ENCODE data around the gene MET. TPM values are rescaled to one million over a fixed set of nuclear protein-coding genes. Genes with fewer than 3 reads are reported as not detected.
"Not testable (repeated sequence)": the region's sequence is repeated elsewhere in the genome, so short reads cannot be mapped to it uniquely, and the experiment has no call there.

Gene MET
- polyA plus RNA-seq, 3 donors = 38.6 to 53.2 (median 48.6) TPM

DNA sequence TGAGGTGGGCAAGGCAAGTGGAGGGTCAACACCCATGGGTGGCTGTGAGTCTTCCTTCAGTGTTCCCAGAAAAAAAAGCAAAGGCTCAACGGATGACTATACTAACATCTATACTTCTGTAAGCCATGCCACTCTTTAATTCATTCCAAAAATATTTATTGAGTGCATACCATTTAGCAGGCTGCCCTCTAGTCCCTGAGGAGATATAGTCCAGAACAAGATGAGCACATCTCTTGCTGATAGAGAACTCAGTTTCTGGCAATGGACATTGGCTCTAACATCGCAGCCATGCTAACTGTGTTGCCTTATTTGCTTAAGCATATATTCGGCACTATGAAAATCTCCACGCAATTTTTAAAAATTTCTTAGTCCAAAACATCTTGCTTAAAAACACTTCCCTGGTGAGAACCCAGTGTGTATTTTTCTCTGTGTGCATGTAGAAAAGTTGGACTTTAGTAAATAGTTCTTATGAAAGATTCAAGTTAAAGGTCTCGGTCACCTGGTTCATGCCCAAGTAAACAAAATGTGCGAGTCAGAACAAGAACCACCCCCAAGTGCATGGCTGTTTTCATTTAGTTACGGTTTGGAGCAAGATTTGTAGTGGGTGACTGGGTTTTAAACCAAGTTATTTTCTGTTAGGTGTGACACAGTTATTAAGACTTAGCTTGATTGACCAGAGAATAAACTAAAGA is 69.8 kb downstream of the MET start:
- DNase-seq = no peak

DNA sequence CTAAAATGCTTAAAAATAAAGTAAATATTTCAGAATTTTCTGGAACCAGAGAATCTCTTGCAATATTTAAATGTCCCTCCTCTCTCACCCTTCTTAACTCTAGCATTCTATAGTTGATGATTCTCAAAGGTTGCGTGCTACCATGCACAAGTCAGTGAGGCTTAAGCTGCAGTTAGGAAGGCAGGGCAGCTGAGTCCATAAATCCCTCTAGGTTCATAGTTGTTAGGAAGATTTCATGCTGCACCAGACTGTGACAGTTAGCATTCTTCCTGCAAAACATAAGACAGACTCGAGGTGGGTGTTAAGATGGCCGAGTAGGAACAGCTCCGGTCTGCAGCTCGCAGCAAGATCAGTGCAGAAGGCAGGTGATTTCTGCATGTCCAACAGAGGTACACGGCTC is 70.6 kb downstream of the MET start:
- DNase-seq = no peak

DNA sequence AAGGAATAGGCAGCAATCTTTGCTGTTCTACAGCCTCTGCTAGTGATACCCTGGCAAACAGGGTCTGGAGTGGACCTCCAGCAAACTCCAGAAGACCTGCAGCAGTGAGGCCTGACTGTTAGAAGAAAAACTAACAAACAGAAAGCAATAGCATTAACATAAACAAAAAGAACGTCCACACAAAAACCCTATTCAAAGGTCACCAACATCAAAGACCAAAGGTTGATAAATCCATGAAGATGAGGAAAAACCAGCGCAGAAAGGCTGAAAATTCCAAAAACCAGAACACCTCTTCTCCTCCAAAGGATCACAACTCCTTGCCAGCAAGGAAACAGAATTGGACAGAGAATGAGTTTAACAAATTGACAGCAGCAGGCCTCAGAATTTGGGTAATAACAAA is 71.8 kb downstream of the MET start:
- DNase-seq = not testable (repeated sequence)

DNA sequence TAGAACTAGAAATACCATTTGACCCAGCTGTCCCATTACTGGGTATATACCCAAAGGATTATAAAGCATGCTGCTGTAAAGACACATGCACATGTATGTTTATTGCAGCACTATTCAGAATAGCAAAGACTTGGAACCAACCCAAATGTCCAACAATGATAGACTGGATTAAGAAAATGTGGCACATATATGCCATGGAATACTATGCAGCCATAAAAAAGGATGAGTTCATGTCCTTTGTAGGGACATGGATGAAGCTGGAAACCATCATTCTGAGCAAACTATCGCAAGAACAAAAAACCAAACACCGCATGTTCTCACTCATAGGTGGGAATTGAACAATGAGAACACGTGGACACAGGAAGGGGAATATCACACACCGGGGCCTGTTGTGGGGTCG is 74.4 kb downstream of the MET start:
- DNase-seq = not testable (repeated sequence)

DNA sequence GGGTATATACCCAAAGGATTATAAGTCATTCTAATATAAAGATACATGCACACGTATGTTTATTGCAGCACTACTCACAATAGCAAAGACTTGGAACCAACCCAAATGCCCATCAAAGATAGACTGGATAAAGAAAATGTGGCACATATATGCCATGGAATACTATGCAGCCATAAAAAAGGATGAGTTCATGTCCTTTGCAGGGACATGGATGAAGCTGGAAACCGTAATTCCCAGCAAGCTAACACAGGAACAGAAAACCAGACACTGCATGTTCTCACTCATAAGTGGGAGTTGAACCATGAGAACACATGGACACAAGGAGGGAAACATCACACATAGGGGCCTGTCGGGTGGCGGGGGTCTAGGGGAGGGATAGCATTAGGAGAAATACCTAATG is 79.1 kb downstream of the MET start:
- DNase-seq = not testable (repeated sequence)

DNA sequence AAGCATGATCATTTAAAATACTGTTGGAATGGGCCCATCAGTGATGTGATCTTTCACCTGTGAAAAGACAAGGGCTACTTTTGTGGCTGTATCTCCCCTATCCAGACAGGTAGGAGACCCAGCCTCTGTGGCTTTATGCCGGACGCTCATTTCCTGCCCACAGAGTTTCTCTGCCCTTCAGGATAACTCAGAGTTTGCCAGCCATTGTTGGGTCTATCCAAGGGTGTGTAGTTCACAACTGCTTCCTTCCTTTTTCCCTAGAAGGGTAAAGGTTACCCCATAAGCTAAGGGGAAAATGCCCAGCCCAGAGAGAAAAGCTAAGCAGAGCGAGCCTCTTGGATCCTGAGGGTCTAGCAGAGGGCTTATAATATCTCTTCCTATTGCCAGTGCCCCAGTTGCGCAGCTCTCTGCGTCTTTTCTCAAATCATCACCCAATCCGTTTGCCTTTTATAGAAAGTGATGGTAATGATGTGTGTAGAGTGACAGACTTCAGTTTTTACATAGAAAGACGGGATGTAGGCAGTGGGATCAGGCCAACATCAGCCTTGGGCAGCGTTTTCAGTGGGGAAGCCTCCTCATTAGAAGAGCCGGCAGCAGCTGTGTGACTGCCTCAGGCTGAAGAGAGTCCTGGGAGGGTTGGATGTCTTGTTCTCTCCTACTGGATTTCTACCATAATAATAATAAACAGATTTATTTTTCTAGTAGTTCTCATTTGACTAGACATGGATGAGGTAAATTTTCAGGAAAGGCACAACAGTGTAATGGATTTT is 80.5 kb downstream of the MET start:
- no peak for DNase-seq

DNA sequence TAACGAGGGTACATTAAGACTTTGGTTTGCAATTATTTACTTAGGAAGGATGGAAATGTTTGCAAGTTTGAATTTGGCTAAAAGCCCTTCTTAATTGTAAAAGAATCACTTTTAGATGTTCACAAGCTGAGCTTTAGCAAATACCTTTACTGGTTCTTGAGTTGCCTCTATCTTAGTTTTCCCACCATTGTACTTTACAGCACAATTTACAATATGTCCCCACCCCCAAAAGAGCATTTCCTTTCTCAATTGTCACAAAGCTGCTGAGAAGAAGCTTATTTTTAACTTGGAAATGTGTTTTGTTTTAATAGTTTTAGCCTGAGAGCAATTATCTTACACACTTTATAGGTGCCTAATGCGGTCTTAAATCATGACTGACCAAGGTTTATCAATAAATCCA is 81.1 kb downstream of the MET start:
- no peak for DNase-seq

DNA sequence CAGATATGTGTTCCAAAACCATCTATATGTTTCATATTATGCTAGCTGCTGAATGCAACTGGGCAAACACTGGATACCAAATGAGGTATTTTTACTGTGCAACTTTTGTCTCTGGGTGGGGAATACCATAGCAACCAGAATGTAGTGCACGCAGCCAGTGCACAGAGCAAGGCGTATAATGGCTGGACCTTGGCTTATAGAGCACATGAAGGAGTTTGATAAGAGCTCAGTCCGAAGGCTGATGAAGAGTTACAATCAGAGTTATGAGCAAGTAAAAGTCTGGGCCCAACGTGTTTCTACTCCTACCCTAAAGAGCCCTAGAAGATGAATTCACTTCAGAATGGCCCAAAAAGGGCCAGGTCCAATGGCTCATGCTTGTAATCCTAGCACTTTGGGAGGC is 82.2 kb downstream of the MET start:
- no peak for DNase-seq

DNA sequence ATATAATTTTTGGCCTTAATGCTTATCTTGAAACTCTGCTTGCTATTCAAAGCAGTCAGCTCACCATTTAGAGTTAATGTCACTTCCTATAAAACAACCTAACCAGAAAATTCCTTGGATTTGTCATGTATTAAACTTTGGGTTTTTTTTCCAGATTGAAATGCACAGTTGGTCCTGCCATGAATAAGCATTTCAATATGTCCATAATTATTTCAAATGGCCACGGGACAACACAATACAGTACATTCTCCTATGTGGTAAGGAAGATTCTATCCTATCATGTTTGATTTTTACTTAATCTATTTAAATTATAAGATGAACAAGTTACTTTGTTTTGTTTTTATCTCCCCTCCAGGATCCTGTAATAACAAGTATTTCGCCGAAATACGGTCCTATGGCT is 85.3 kb downstream of the MET start:
- DNase-seq = no peak

DNA sequence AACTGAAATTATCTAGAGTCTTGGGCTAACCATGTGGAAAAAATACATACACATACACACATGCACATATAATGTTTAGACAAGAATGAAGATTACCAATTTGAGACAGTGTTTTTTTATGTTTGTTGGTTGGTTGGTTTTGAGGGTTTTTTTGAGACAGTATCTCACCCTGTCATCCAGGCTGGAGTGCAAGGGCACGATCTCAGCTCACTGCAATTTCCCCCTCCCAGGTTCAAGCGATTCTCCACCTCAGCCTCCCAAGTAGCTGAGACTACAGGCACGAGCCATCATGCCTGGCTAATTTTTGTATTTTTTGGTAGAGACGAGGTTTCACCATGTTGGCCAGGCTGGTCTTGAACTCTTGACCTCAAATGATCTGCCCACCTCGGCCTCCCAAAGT is 87.6 kb downstream of the MET start:
- DNase-seq = not testable (repeated sequence)

DNA sequence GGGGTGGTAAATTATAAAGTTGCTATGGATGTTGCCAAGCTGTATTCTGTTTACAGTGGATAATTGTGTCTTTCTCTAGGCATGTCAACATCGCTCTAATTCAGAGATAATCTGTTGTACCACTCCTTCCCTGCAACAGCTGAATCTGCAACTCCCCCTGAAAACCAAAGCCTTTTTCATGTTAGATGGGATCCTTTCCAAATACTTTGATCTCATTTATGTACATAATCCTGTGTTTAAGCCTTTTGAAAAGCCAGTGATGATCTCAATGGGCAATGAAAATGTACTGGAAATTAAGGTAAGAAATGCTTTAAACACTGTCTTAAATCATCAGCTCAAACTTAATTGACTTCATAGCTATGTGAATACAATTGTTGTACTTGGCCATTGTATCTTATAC is 91.0 kb downstream of the MET start:
- DNase-seq = no peak

DNA sequence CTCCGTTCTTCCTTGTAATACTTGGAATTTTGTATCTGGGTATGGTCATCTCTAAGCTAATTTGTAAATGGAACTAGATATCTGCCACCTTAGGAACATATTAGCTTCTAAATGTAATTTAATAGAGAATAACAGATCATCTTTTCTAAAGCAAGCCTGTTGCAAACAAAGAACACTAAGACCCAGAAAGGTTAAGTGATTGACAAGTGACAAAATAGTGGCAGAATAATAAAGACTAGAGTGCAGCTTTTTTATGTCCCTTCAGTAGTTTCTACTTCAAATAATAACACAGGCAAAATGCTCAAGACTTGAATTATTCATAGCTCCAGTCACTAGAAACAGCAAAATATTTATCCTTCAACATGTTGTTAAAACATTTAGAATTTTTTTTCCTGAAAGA is 91.7 kb downstream of the MET start:
- no peak for DNase-seq

DNA sequence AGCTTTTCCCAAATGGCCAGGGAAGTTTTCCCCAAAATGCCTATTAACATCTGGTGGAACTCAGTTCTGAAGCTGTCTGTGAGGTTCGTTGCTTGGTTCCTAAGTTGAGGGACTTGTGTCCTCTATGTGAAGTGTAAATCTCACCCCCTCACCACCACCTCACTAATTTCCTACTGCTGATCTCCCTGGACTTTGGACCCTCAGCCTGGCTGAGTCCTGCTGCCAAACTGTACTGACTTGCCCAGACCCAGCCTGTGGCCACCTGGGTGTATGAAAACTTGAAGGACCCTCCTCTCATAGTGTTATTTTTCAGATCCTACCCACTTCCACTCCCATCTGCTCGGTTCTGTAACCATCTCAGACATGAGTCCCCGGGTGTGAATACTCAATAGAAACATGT is 94.9 kb downstream of the MET start:
- DNase-seq = no peak

DNA sequence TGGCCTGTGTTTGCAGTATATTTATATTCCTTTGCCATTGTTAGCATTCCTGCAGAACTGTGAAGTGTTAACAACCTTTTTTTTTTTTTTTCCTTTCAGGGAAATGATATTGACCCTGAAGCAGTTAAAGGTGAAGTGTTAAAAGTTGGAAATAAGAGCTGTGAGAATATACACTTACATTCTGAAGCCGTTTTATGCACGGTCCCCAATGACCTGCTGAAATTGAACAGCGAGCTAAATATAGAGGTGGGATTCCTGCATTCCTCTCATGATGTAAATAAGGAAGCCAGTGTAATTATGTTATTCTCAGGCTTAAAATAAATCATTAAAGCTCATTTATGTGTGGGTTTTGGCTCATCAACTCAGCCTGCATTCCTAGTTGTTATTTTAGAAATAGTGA is 97.5 kb downstream of the MET start:
- no peak for DNase-seq

DNA sequence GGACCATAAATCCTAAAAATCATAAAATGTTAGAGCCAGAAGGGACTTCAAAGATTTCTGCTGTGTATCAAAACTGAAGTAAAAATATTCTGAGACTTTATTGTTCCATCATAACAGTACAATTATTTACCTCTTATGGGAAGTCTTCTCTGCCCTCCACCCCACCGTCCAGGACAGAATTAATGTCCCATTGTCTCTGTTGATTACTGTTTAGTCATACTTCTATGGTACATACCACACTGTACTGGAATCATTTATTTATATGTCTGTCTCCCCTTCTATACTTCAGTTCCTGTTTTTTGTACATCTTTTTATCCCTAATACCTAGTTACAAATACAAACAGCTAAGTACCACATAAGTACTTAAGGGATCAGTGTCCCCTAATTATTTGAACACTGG is 98.9 kb downstream of the MET start:
- no peak for DNase-seq

DNA sequence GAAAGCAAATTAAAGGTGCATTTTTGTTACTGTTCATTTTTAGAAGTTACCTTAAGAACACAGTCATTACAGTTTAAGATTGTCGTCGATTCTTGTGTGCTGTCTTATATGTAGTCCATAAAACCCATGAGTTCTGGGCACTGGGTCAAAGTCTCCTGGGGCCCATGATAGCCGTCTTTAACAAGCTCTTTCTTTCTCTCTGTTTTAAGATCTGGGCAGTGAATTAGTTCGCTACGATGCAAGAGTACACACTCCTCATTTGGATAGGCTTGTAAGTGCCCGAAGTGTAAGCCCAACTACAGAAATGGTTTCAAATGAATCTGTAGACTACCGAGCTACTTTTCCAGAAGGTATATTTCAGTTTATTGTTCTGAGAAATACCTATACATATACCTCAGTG is 99.6 kb downstream of the MET start:
- no peak for DNase-seq

DNA sequence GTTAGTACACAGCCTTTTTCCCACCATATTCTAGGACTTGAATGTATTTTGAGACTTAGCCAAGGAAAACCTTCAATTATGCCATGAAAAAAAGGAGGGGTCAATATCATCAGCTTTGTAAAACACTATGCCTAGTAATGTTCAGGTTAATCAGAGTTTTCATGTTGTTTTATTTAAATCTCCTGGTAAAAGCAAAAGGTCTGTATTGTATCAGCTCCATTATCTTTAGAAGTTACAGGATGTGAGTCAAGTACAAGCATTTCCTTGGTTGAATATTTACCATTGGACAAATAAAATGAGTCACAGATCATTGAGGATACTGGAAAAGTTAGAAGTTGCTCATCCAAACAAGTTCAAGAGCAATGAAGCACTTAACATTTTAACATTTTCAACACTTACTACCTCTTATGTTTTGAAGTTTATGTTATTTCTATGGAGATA is 100.4 kb downstream of the MET start:
- DNase-seq = no peak

DNA sequence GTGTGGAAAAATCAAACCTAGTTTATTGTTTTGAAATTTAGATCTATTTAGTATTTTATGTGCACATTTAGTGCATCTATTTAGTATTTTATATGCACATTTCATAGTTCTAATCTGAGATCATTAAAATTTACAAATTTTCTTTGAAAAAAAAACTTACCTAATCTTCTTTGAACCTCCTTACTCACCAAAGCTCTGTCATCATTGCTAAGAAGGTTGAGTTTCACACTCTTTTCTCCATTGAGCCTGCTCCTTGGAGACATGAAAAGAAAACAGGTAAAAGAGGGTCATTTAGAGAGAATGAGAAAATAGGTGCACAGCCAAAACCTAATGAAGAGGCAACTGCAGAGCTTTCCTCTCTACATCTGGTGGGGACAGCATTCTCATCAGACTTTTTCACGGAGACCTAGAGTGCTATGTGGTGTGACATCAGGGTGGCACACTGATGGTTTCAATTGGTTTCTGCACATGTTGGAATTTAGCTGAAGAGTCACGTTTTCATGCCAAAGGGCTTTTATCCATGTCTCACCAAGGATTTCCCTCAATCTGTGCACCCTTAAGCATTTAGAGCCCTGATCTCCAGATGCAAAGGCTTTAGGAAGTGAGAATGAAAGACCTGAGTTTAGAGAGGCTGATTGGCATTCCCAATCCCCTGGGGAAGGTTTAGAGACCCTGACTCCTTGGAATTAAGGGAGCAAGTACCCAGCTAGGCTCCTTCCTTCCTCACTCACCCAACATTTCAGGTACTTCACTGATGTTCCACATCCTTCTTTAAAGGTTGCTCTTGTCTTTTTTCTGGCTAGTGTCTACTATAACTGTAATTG is 101.1 kb downstream of the MET start:
- DNase-seq = no peak

DNA sequence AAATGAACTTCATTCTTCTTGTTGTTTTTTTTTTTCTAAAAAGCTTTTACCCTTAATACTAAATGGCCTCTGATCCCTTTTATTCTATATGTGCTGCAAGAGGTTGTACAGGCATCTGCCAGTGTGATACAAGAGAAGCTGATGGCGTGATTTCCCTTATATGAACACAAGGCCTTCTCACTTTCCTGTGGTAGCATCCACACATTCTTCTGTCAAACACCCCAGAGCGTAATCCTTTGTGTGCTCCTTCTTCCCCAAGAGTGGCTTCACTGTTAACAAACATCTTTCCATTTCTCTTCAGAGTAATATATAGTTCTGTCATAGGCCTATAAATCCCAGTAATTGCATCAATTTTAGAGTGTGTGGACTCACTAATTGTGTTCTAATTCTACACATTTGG is 104.0 kb downstream of the MET start:
- DNase-seq = no peak

DNA sequence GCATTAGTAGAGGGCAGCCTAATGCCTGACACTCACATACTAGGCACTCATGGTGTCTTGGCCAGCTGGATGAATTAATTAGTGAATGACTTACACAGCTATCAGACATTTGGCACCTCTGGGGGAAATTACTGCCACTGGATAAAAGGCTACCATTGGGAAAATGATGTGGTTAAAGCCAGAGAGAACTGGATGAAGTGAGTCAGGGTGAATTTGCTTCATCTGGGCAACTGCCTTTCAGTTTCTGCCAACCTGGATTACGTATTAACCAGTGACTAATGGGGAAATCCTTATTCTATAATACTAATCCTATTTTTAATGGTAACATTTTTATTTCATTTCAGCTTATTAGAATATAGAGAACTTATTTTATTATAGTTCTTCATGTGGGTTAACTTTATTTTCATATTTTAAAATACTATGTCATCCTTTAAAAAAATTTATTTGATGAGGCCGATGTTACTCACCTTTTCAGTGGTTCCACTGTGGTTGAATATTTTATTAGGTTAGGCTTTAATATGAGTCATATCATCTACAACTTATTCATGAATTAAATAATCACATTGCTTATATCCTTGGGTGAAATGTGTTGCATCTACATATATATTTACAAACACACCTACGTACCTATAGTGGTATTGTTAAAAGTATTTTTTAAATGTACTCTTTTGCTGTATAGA is 104.8 kb downstream of the MET start:
- peak; percentile 31 for DNase-seq

DNA sequence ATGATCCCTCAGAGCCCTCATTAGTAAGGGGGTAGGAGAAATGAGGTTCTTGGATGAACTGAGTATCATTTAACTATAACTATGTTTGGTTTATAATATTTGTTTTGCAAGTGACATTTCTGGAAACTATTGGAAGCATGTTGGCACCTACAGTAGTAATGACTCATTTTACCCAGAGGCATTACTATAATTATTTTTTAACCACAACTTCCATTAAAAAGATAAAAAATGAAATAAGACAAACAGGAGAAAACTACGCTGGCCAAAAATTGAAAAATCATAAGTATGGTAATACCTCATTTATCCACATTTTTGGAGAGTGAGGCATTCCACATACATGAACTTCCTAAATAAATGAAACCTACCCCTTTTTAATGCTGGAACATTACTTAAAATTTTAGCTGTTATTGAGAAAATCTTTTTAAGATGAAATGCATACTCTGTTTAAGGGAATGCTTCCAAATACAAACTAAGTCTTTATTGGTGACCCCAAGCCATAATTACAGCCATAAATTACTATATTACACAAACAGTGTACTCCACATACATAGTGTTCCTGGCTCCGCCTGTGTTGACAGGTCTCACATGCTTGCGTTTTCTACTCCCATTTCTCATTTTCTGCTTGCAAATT is 105.8 kb downstream of the MET start:
- DNase-seq = peak; percentile 55

DNA sequence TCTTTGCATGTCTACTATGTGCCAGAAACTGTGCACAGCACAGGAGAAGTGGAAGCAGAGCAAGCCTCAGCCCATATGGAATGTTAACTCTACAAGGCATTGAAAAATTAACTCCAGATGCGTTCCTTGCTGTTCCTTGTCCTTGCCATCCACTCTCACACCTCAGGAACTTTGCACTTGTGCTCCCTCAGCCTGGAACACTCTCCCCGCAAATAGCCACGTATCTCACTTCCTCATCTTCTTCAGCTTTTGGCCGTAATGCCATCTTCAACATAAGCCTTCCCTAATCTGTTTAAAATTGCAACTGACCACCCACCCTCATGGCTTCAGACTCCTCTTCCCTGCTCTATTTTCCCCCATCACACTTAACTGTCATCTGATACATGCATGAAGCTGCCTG is 107.2 kb downstream of the MET start:
- no peak for DNase-seq

Measured in renal pelvis (tissue), 4 donors.